Smooth muscle cell (in vitro differentiated cells): ENCODE data around the gene DMD. TPM values are rescaled to one million over a fixed set of nuclear protein-coding genes. Genes with fewer than 3 reads are reported as not detected.

Source experiments
- DNase-seq: peaks from one replicate; lab custom pipeline; 2025; ENCODE audit not compliant: unreplicated experiment; lab: John Stamatoyannopoulos, UW
- H2AFZ ChIP-seq: fragments of 200-600 bp; sonication (generic); 2 replicates; pipeline ENCODE4 v1.6.0; 2016; ENCODE audit warnings: antibody characterized with exemption, low read depth, mild to moderate bottlenecking
- H3F3A ChIP-seq: fragments of 200-600 bp; sonication (generic); 2 replicates; pipeline ENCODE4 v1.6.0; 2017; ENCODE audit warnings: antibody characterized with exemption, low read depth
- H3K27ac ChIP-seq: fragments of 200-600 bp; sonication (generic); 2 replicates; pipeline ENCODE4 v1.5.1; 2016; ENCODE audit warnings: low read depth, mild to moderate bottlenecking
- H3K27me3 ChIP-seq: fragments of 200-600 bp; sonication (generic); 2 replicates; pipeline ENCODE4 v1.6.1; 2016; ENCODE audit warnings: low read depth, mild to moderate bottlenecking
- H3K36me3 ChIP-seq: fragments of 200-600 bp; sonication (generic); 2 replicates; pipeline ENCODE4 v1.5.1; 2016; ENCODE audit warnings: low read depth
- H3K4me1 ChIP-seq: fragments of 200-600 bp; sonication (generic); 2 replicates; pipeline ENCODE4 v1.5.1; 2016; ENCODE audit warnings: low read depth
- H3K4me2 ChIP-seq: fragments of 200-600 bp; sonication (generic); 2 replicates; pipeline ENCODE4 v1.6.0; 2016; ENCODE audit warnings: mild to moderate bottlenecking
- H3K4me3 ChIP-seq: fragments of 200-600 bp; sonication (generic); 2 replicates; pipeline ENCODE4 v1.5.1; 2016; ENCODE audit warnings: mild to moderate bottlenecking
- H3K79me2 ChIP-seq: fragments of 200-600 bp; sonication (generic); 2 replicates; pipeline ENCODE4 v1.6.0; 2016; ENCODE audit warnings: low read depth, mild to moderate bottlenecking
- H3K9ac ChIP-seq: fragments of 200-600 bp; sonication (generic); 2 replicates; pipeline ENCODE4 v1.6.0; 2016; ENCODE audit warnings: low read depth
- H3K9me3 ChIP-seq: fragments of 200-600 bp; sonication (generic); replicated peaks from 2 replicates; pipeline ENCODE4 v1.5.1; 2016; ENCODE audit warnings: low read depth
- H4K20me1 ChIP-seq: fragments of 200-600 bp; sonication (generic); 2 replicates; pipeline ENCODE4 v1.6.0; 2016; ENCODE audit warnings: low read depth
- WGBS: methylation state at CpG from one replicate; pipeline ENCODE4 v1.1.7; 2016; ENCODE audit warnings: low lambda C conversion rate; 5-methylcytosine and 5-hydroxymethylcytosine counted together
- polyA plus RNA-seq: library from polyadenylated mRNA; unstranded; fragments of >200 nt; fragmentation: Nextera tagmentation; extraction: Ambion mirVana; gene quantifications from 2 replicates; pipeline ENCODE4 v1.2.1, GENCODE V29; 2016
- total RNA-seq: library from RNA; depleted of rRNA; stranded (reverse); fragments of >200 nt; gene quantifications from 2 replicates; pipeline ENCODE4 v1.2.3, GENCODE V29; 2014
- TF ChIP-seq, protein P1 (sequence below): fragments of 200-600 bp; sonication (generic); IDR thresholded peaks from 2 replicates; pipeline ENCODE4 v1.5.1; 2017; ENCODE audit warnings: borderline replicate concordance, mild to moderate bottlenecking, antibody characterized with exemption; ENCODE audit not compliant: insufficient read depth, poor library complexity, severe bottlenecking

DMD gene
- total and polyA plus RNA-seq, 2 experiments from 2014 or later, result 12.3 to 12.6 TPM

GRCh38 chrX:32176510-32176909 lies 1034.8 kb downstream of the DMD start:
- H3K4me3 ChIP-seq, result no peak overlapping the region
- H3K27me3 ChIP-seq, result no peaks in the 10 kb centered on the region
- no peak overlapping the region for H3K4me2 ChIP-seq
- TF ChIP-seq, protein P1, sequence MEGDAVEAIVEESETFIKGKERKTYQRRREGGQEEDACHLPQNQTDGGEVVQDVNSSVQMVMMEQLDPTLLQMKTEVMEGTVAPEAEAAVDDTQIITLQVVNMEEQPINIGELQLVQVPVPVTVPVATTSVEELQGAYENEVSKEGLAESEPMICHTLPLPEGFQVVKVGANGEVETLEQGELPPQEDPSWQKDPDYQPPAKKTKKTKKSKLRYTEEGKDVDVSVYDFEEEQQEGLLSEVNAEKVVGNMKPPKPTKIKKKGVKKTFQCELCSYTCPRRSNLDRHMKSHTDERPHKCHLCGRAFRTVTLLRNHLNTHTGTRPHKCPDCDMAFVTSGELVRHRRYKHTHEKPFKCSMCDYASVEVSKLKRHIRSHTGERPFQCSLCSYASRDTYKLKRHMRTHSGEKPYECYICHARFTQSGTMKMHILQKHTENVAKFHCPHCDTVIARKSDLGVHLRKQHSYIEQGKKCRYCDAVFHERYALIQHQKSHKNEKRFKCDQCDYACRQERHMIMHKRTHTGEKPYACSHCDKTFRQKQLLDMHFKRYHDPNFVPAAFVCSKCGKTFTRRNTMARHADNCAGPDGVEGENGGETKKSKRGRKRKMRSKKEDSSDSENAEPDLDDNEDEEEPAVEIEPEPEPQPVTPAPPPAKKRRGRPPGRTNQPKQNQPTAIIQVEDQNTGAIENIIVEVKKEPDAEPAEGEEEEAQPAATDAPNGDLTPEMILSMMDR, result no peak
- no peaks in the 10 kb centered on the region for H3K79me2 ChIP-seq
- H3F3A ChIP-seq, result no peaks in the 10 kb centered on the region
- no peak for DNase-seq
- H2AFZ ChIP-seq, result no peak overlapping the region
- H3K4me1 ChIP-seq, result no peaks in the 10 kb centered on the region
- H3K9ac ChIP-seq, result no peak overlapping the region
- no peak overlapping the region for H3K27ac ChIP-seq
- no peaks in the 10 kb centered on the region for H4K20me1 ChIP-seq
- 79% methylated on average over 5 of the region's 5 CpGs for WGBS
- H3K36me3 ChIP-seq, result no peaks in the 10 kb centered on the region
- no peaks in the 10 kb centered on the region for H3K9me3 ChIP-seq

GRCh38 chrX:32170481-32170880 lies 1040.9 kb downstream of the DMD start:
- no peak overlapping the region for H3K27ac ChIP-seq
- no peaks in the 10 kb centered on the region for H3K9me3 ChIP-seq
- no peaks in the 10 kb centered on the region for H3K36me3 ChIP-seq
- H3K27me3 ChIP-seq, result no peaks in the 10 kb centered on the region
- TF ChIP-seq, protein P1, result no peak
- H4K20me1 ChIP-seq, result no peaks in the 10 kb centered on the region
- no peaks in the 10 kb centered on the region for H3K4me1 ChIP-seq
- H3K4me3 ChIP-seq, result no peak overlapping the region
- 66% methylated on average over 3 of the region's 3 CpGs for WGBS
- H3K4me2 ChIP-seq, result no peak overlapping the region
- H2AFZ ChIP-seq, result no peak overlapping the region
- H3K9ac ChIP-seq, result no peak overlapping the region
- DNase-seq, result no peak
- no peaks in the 10 kb centered on the region for H3K79me2 ChIP-seq
- no peaks in the 10 kb centered on the region for H3F3A ChIP-seq

DNA sequence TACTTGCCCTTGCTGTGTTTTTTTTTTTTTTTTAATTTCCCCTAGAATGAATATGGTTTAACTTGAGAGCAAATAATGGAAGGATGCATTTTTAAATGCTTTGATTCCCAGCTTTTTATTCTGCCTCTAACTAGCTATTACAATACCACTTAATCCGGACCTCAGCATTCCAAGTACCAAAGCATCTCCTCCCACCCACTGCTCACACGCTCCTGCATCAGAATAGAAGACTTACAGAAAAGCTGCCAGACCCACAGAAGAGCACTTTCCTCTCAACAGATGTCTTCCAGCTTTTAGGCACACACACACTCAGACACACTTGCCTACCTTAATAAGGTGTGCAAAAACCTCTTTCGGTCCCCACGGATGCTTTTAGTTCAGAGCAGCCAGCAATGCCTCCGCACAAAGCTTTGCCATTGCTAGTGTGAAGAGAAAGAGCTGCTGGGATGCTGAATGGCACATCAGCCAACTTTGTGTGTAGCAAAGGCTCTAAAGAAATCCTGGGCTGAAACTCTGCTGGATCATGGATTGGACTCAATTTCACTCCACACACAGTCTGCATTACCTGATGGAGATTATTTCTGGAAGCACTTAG lies 1056.2 kb downstream of the DMD start:
- Histone ChIP-seq H3K9ac (no peak overlapping the region), H3K36me3 (no peaks in the 10 kb centered on the region), H3F3A (no peaks in the 10 kb centered on the region), H3K79me2 (no peaks in the 10 kb centered on the region), H3K4me3 (no peak overlapping the region), H2AFZ (no peak overlapping the region), H3K4me2 (no peak overlapping the region), H4K20me1 (no peaks in the 10 kb centered on the region), H3K27me3 (no peaks in the 10 kb centered on the region), H3K4me1 (no peaks in the 10 kb centered on the region), H3K9me3 (no peaks in the 10 kb centered on the region), H3K27ac (no peak overlapping the region)
- TF ChIP-seq, protein P1, result no peak
- WGBS, result 53% methylated on average over 5 of the region's 5 CpGs
- no peak for DNase-seq

DNA sequence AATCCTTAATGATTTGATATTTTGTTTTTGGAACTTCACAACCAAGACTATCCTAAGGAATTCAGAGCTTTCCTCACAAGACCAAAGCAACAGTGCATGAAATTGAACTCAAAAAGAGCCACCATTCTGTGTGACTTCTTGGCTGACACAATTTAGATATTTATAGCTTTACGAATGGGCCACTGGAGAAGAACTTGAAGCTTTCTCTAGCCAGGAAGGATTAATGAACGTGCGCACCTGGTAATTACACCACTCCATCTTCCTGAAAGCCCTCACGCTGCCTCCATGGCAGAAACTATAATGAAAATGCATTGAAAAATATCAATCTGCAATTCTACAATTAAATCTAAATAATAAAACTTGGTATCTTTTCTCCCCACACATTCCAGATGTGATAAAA lies 1057.8 kb downstream of the DMD start:
- Histone ChIP-seq H3K27me3 (no peaks in the 10 kb centered on the region), H4K20me1 (no peaks in the 10 kb centered on the region), H3K79me2 (no peaks in the 10 kb centered on the region), H3K4me1 (no peaks in the 10 kb centered on the region), H3F3A (no peaks in the 10 kb centered on the region), H2AFZ (no peak overlapping the region), H3K36me3 (no peaks in the 10 kb centered on the region), H3K4me3 (no peak overlapping the region), H3K27ac (no peak overlapping the region), H3K9me3 (no peaks in the 10 kb centered on the region), H3K4me2 (no peak overlapping the region), H3K9ac (no peak overlapping the region)
- TF ChIP-seq, protein P1, result no peak
- no peak for DNase-seq
- 76% methylated on average over 4 of the region's 4 CpGs for WGBS
